ENCODE data around the gene NEURL1.

GRCh38 chr10:103614306-103615158, 121.0 kb downstream of the NEURL1 start:
- TF ChIP-seq, protein P1, sequence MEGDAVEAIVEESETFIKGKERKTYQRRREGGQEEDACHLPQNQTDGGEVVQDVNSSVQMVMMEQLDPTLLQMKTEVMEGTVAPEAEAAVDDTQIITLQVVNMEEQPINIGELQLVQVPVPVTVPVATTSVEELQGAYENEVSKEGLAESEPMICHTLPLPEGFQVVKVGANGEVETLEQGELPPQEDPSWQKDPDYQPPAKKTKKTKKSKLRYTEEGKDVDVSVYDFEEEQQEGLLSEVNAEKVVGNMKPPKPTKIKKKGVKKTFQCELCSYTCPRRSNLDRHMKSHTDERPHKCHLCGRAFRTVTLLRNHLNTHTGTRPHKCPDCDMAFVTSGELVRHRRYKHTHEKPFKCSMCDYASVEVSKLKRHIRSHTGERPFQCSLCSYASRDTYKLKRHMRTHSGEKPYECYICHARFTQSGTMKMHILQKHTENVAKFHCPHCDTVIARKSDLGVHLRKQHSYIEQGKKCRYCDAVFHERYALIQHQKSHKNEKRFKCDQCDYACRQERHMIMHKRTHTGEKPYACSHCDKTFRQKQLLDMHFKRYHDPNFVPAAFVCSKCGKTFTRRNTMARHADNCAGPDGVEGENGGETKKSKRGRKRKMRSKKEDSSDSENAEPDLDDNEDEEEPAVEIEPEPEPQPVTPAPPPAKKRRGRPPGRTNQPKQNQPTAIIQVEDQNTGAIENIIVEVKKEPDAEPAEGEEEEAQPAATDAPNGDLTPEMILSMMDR (IDR thresholded peaks at IDR 0.05) = no peak
- no peak for TF ChIP-seq EZH2 (IDR thresholded peaks at IDR 0.05; ENCODE audit: borderline replicate concordance, insufficient read depth, low read depth, low read length, poor library complexity, severe bottlenecking)
